Mesothelial cell of epicardium (in vitro differentiated cells): Measurements from ENCODE around the gene SERPING1. TPM values are rescaled to one million over a fixed set of nuclear protein-coding genes. Genes with fewer than 3 reads are reported as not detected.

Experiments
- DNase-seq, 2 experiments: peaks; one replicate each; pipeline ENCODE4 v3.0.0; 2021; ENCODE audit warnings: low spot score in 2 of 2; ENCODE audit not compliant: unreplicated experiment in 2 of 2
- H3K27ac Mint-ChIP-seq: 2 replicates; pipeline ENCODE4 v1.8.0; 2021; ENCODE audit warnings: mixed read lengths
- H3K27me3 Mint-ChIP-seq: 2 replicates; pipeline ENCODE4 v1.8.0; 2021; ENCODE audit warnings: low read depth, mixed read lengths
- H3K36me3 Mint-ChIP-seq: 2 replicates; pipeline ENCODE4 v1.8.0; 2021; ENCODE audit warnings: mixed read lengths
- H3K4me1 Mint-ChIP-seq: 2 replicates; pipeline ENCODE4 v1.8.0; 2021; ENCODE audit warnings: mixed read lengths
- H3K4me3 Mint-ChIP-seq: 2 replicates; pipeline ENCODE4 v1.8.0; 2021; ENCODE audit warnings: mild to moderate bottlenecking, moderate library complexity, mixed read lengths
- H3K9me3 Mint-ChIP-seq: 2 replicates; pipeline ENCODE4 v1.8.0; 2021; ENCODE audit warnings: mixed read lengths
- CTCF ChIP-seq: fragments of 200-600 bp; sonication (generic); IDR thresholded peaks from one replicate; pipeline ENCODE4 v1.5.0; 2021; ENCODE audit warnings: antibody characterized with exemption; ENCODE audit not compliant: unreplicated experiment
- total RNA-seq: library from RNA; stranded (reverse); gene quantifications from 3 replicates; pipeline ENCODE4 v1.2.1, GENCODE V29; 2021

SERPING1 gene
- total RNA-seq, 1 donor from 2014 or later = 136 TPM

GRCh38 chr11:57614234-57614772, 16.8 kb downstream of the SERPING1 start:
- Mint-ChIP-seq H3K9me3 (no peaks in the 10 kb centered on the region), H3K27me3 (no peaks in the 10 kb centered on the region), H3K36me3 (peaks cover 39% of the 10 kb centered on the region), H3K27ac (no peak overlapping the region), H3K4me1 (no peaks in the 10 kb centered on the region), H3K4me3 (no peak overlapping the region)
- DNase-seq = no peak
- TF ChIP-seq CTCF = no peak

DNA sequence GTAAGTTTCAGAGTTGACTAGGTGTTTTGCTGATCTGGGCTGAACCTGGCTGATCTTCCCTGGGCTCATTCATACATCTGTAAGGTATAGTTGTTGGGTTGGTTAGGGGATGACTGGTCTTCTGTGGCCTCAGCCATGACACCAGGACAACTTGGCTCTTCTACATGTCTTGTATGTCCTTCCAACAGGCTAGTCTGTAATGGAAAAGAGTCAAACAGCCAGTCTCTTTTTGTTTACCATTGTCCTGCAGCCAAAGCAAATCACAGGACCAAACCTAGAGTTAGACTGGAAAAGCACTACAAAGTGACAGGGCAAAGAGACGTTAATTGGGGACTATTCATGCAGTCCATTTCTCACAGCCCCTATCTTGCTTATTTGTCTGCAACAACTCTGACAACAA, 17.8 kb downstream of the SERPING1 start:
- Mint-ChIP-seq H3K27ac (no peak overlapping the region), H3K27me3 (no peaks in the 10 kb centered on the region), H3K4me3 (no peak overlapping the region), H3K36me3 (peaks cover 40% of the 10 kb centered on the region), H3K4me1 (no peaks in the 10 kb centered on the region), H3K9me3 (no peaks in the 10 kb centered on the region)
- no peak for TF ChIP-seq CTCF
- no peak for DNase-seq

DNA sequence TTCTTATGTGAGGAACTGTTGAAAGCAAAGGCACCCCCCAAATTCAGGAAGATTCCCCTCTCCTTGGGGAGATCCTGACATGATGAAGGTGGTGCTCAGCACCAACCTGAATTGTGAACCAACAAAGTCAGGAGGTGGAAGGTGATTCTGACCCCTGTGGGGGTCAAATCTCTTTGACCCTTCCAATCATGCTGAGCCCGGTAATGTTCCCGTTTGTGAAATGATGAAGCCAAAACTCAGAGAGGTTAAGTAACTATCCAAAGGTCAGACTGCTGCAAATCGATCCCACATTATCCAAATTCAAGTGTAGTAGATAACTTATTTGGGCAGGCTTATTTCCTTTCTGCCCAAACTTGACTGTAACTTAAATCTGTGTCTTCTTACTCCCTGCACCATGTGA, 19.1 kb downstream of the SERPING1 start:
- DNase-seq = no peak
- H3K9me3 Mint-ChIP-seq = no peaks in the 10 kb centered on the region
- no peak for TF ChIP-seq CTCF
- no peak overlapping the region for H3K4me3 Mint-ChIP-seq
- H3K36me3 Mint-ChIP-seq = peaks cover 36% of the 10 kb centered on the region
- H3K27ac Mint-ChIP-seq = no peak overlapping the region
- no peaks in the 10 kb centered on the region for H3K4me1 Mint-ChIP-seq
- H3K27me3 Mint-ChIP-seq = no peaks in the 10 kb centered on the region

- H3K4me1 Mint-ChIP-seq = peaks cover 6% of the 10 kb centered on the region
- H3K4me3 Mint-ChIP-seq = no peak overlapping the region
- TF ChIP-seq CTCF = no peak
- no peak overlapping the region for H3K27ac Mint-ChIP-seq
- peaks cover 26% of the 10 kb centered on the region for H3K36me3 Mint-ChIP-seq
- DNase-seq = no peak
- no peaks in the 10 kb centered on the region for H3K9me3 Mint-ChIP-seq
- no peaks in the 10 kb centered on the region for H3K27me3 Mint-ChIP-seq
Measured at GRCh38 chr11:57618438-57618837, 21.0 kb downstream of the SERPING1 start.

GRCh38 chr11:57619331-57619730, 21.8 kb downstream of the SERPING1 start:
- Mint-ChIP-seq H3K36me3 (peaks cover 23% of the 10 kb centered on the region), H3K4me3 (no peak overlapping the region), H3K27ac (no peak overlapping the region), H3K9me3 (no peaks in the 10 kb centered on the region), H3K27me3 (no peaks in the 10 kb centered on the region), H3K4me1 (peaks cover 6% of the 10 kb centered on the region)
- no peak for TF ChIP-seq CTCF
- no peak for DNase-seq

DNA sequence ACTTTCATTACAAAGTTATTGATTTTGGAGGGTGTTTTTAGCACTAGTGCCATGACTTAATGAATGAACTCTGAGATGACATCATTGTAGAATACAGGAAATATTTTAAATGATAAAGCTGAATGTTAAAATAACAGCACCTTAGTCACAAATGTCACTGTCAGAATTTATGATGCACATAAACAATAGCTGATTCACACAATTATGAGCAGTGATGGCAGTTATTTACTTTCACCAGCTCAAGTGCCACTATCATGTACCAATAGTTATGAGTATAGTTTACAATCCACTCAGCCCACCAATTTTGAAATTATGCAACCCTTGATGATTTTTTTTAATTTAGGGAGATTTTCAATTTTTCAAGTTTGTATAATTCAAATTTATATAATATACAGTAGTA, 23.0 kb downstream of the SERPING1 start:
- no peak for DNase-seq
- TF ChIP-seq CTCF = no peak
- H3K36me3 Mint-ChIP-seq = peaks cover 23% of the 10 kb centered on the region
- no peak overlapping the region for H3K4me3 Mint-ChIP-seq
- peaks cover 6% of the 10 kb centered on the region for H3K4me1 Mint-ChIP-seq
- no peaks in the 10 kb centered on the region for H3K27me3 Mint-ChIP-seq
- H3K9me3 Mint-ChIP-seq = no peaks in the 10 kb centered on the region
- H3K27ac Mint-ChIP-seq = no peak overlapping the region
